GM18526 (cell line): ENCODE results near the gene ATXN2L.

Experiments used
- POLR2A ChIP-seq: IDR thresholded peaks from 3 replicates; pipeline ENCODE4 v1.6.1; 2011; ENCODE audit not compliant: insufficient read length; ENCODE audit errors: extremely low read depth

ATXN2L gene, protein sequence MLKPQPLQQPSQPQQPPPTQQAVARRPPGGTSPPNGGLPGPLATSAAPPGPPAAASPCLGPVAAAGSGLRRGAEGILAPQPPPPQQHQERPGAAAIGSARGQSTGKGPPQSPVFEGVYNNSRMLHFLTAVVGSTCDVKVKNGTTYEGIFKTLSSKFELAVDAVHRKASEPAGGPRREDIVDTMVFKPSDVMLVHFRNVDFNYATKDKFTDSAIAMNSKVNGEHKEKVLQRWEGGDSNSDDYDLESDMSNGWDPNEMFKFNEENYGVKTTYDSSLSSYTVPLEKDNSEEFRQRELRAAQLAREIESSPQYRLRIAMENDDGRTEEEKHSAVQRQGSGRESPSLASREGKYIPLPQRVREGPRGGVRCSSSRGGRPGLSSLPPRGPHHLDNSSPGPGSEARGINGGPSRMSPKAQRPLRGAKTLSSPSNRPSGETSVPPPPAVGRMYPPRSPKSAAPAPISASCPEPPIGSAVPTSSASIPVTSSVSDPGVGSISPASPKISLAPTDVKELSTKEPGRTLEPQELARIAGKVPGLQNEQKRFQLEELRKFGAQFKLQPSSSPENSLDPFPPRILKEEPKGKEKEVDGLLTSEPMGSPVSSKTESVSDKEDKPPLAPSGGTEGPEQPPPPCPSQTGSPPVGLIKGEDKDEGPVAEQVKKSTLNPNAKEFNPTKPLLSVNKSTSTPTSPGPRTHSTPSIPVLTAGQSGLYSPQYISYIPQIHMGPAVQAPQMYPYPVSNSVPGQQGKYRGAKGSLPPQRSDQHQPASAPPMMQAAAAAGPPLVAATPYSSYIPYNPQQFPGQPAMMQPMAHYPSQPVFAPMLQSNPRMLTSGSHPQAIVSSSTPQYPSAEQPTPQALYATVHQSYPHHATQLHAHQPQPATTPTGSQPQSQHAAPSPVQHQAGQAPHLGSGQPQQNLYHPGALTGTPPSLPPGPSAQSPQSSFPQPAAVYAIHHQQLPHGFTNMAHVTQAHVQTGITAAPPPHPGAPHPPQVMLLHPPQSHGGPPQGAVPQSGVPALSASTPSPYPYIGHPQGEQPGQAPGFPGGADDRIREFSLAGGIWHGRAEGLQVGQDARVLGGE

GRCh38 chr16:28822520-28823290 lies at the start of gene ATXN2L:
Gene ATXN2L (plus strand): TSS chr16:28822999. CDS start chr16:28823260, 261 bp downstream.
- peak; percentile 87 for TF ChIP-seq POLR2A

DNA sequence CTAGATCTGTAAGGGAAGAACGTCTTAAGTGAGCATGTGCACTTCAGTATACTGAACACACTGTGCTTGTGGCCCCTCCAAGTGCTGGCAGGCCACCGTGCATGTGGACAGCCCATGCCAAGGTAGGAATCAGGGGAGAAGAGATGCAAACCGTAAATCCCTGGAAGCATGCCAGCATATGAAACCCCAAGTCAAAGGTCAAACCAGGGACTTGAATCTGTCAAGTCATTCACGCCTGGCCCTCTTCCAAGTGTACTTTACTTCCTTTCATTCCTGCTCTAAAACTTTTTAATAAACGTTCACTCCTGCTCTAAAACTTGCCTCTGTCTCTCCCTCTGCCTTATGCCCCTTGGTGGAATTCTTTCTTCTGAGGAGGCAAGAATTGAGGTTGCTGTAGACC lies 2.8 kb upstream of the ATXN2L start:
- no peak for TF ChIP-seq POLR2A

DNA sequence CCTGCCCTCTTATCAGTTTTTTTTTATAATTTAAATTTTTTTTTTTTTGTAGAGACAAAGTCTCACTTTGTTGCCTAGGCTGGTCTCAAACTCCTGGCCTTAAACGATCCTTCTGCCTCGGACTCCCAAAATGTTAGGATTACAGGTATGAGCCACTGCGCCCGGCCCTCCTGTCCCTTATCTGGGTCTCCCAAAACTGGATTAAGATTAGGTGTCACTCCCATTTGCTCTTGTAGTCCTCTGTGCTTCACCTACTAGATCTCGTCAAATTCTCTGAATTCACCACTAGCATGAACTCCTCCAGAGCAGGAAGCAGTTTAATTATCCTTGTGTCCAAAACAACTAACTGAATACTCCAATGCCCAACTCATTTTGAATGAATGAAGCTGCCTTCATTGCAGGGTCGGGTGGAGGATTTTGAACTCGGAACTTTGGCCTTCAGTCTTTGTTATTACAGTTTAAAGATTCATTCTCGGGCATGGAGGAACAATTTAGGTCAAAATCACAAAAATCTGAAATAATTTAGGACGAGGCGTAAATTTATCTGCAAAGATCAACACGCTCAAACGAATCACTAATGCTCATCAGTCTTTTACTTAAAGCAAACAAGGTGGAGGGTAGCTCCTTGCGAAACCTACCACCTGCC lies 802 bp upstream of the ATXN2L start:
- no peak for TF ChIP-seq POLR2A

DNA sequence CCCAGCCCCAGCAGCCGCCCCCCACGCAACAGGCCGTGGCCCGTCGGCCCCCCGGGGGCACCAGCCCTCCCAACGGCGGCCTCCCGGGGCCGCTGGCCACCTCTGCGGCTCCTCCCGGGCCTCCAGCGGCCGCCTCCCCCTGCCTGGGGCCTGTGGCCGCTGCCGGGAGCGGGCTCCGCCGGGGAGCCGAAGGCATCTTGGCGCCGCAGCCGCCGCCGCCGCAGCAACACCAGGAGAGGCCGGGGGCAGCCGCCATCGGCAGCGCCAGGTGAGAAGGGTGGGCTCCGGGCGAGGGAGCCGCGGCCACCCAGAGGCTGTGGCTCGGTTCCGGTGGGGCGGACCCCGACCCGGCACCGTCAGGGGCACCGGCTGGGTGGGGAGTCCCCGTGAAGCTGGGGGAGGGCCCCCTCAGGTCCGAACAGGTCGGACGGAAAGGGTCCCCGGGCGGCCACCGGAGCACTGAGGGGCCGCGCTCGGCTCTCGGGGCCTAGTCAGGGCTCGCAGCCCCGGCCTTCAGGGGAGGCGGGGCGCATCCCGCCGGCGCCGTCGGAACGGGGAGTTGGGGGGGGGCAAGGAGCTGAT lies 583 bp downstream of the ATXN2L start:
- no peak for TF ChIP-seq POLR2A

- peak; percentile 51 for TF ChIP-seq POLR2A
Observed at GRCh38 chr16:28823873-28824716, 1.3 kb downstream of the ATXN2L start.

DNA sequence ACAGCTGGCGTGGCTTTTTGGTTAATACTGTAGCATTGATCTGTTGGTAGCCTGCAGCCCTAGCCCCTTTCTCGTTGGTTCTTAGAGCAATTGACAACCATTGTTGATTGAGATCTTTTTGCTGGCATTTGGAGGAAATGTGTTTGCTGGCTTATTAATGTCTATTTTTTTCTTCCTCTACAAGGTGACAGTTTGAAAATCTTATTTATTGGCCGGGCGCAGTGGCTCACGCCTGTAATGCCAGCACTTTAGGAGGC lies 1.8 kb downstream of the ATXN2L start:
- TF ChIP-seq POLR2A, result no peak

- no peak for TF ChIP-seq POLR2A
Observed at GRCh38 chr16:28826141-28826540, 3.3 kb downstream of the ATXN2L start.

DNA sequence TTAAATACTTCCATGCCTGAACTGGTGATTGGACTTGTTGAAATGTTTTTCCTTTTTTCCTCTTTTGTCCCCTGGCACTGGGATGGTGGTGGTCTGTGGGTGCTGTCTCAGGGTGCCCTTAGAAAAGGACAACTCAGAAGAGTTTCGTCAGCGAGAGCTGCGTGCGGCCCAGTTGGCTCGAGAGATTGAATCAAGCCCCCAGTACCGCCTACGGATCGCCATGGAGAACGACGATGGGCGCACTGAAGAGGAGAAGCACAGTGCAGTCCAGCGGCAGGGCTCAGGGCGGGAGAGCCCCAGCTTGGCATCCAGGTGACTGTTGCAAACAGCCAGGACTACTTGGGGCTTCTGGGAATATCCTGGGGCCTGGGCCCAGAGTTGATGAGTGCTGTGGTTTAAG lies 6.9 kb downstream of the ATXN2L start:
- no peak for TF ChIP-seq POLR2A

GRCh38 chr16:28830531-28830930 lies 7.7 kb downstream of the ATXN2L start:
- TF ChIP-seq POLR2A, result no peak

DNA sequence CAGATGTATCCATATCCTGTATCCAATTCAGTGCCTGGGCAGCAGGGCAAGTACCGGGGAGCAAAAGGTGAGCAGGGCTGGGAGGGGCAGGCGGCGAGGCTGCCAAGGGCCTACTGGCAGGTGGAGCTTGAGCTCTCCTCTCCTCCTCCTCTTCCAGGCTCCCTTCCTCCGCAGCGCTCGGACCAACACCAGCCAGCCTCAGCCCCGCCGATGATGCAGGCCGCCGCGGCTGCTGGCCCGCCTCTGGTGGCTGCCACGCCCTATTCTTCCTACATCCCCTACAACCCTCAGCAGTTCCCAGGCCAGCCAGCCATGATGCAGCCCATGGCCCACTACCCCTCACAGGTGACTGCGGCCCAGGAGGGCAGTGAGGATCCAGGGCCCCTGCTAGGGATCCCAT lies 11.6 kb downstream of the ATXN2L start:
- TF ChIP-seq POLR2A, result no peak

DNA sequence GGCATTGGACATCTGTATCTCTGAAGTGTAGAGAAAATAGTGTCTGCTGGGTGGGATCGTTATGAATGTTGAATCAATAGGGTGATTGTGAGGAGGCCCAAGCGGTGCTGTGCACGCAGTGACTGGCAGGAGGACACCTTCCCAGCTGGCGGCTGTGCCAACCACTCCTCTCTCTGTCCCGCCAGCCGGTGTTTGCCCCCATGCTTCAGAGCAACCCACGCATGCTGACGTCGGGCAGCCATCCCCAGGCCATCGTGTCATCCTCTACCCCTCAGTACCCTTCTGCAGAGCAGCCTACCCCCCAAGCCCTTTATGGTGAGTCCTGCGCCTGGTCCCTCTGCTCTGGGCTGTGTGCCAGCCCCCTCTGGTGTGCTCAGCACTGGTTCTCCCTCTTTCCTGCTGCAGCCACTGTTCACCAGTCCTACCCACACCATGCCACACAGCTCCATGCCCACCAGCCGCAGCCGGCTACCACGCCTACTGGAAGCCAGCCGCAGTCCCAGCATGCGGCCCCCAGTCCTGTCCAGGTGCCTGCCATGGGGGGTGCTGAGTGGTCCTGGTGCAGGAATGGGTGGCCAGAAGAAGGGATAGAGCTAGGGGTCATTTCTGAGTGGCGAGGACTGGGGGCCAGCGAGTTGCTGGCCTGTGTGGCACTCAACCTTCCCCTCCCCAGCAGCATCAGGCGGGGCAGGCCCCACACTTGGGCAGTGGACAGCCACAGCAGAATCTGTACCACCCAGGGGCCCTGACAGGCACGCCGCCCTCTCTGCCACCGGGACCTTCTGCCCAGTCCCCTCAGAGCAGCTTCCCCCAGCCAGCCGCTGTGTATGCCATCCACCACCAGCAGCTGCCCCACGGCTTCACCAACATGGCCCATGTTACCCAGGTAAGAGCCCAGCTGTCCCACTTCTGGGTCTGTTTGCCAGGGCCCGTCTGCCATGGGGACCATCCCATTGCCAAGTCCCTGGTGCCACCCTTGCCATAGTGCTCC lies 12.4 kb downstream of the ATXN2L start:
- TF ChIP-seq POLR2A, result no peak
